T47D (cell line): ENCODE data around the gene ISLR.

ENCODE experiments used
- DNase-seq, 2 experiments: peaks; one replicate each; pipeline versions ENCODE4 v3.0.0 to v3.0.0-alpha.2; 2011 to 2012; ENCODE audit warnings: low read depth in 1 of 2, low spot score in 1 of 2
- JUND ChIP-seq: IDR thresholded peaks from 2 replicates; pipeline ENCODE4 v1.6.1; 2012; ENCODE audit warnings: low read depth
- in situ Hi-C: cut with HindIII; loops from 2 replicates; pipeline ENCODE4 v1.10.0; 2016; ENCODE audit warnings: low sequenced_read_pairs, low pct_unique_long_range_greater_than_20kb

The ISLR gene

GRCh38 chr15:74221399-74222239 is 48.1 kb downstream of the ISLR start:
- no peak for DNase-seq

GRCh38 chr15:74222240-74223119 is 49.0 kb downstream of the ISLR start:
- TF ChIP-seq JUND = no peak
- in situ Hi-C loops = no loop called here
- DNase-seq = no peak

More at GRCh38 chr15:74221399-74222239, 48.1 kb downstream of the ISLR start:
- in situ Hi-C loops = no loop called here
- TF ChIP-seq JUND = no peak

GRCh38 chr15:74225928-74226327 is 52.4 kb downstream of the ISLR start:
- no peak for TF ChIP-seq JUND
- DNase-seq = no peak
- in situ Hi-C loops = no loop called here
